HepG2 (cell line): ENCODE results near the gene EHD1. TPM values are rescaled to one million over a fixed set of nuclear protein-coding genes. Genes with fewer than 3 reads are reported as not detected.

ENCODE experiments used
- ATAC-seq: fragments of 200-7000 bp; cut with Tn5 transposase; 3 replicates; pipeline ENCODE4 v1.9.1; 2020; ENCODE audit warnings: mild to moderate bottlenecking, moderate library complexity
- BruUV-seq: library from RNA; stranded (reverse); fragments of 400-500 nt; replicated peaks from 2 replicates; lab custom pipeline; 2021; lab: Mats Ljungman, UMichigan
- CTCF ChIA-PET: fragments of 300-600 bp; formaldehyde crosslinking; extraction: SDS; loops from one replicate; lab custom pipeline; 2021; ENCODE audit warnings: low total read pairs, inconsistent platforms, low intra/inter-chr PET ratio; lab: Yijun Ruan, JAX
- POLR2A ChIA-PET: fragments of 350-600 bp; sonication (Branson Sonifier 250); formaldehyde crosslinking; loops from one replicate; lab custom pipeline; 2020; ENCODE audit warnings: antibody characterized with exemption, inconsistent platforms; lab: Yijun Ruan, JAX
- DNase-seq: peaks from one replicate; pipeline ENCODE4 v3.0.0-alpha.2; 2015; ENCODE audit warnings: low spot score
- FAIRE-seq: peaks from 3 replicates; lab custom pipeline; 2011; peaks lifted over from hg19 to GRCh38; lab: Jason Lieb, UNC
- H2AFZ ChIP-seq: one replicate; pipeline ENCODE4 v1.6.1; 2011; ENCODE audit warnings: low read length, inconsistent platforms
- H3K27ac ChIP-seq: fragments of 300-600 bp; 3 replicates; pipeline ENCODE4 v1.8.0; 2011; ENCODE audit warnings: mixed run types, mild to moderate bottlenecking, mixed read lengths, low read length, inconsistent platforms; ENCODE audit not compliant: insufficient read depth; ENCODE audit errors: extremely low read length
- H3K27me3 ChIP-seq, 2 experiments: fragments of 200-600 bp in 1 of 2; 2 replicates in 1 of 2; 3 replicates in 1 of 2; pipeline versions ENCODE4 v1.6.0 to v1.8.0; 2011; ENCODE audit warnings: low read length in 2 of 2, mild to moderate bottlenecking in 2 of 2, moderate library complexity in 2 of 2, inconsistent platforms in 1 of 2; ENCODE audit not compliant: insufficient read depth in 2 of 2, control insufficient read depth in 1 of 2
- H3K36me3 ChIP-seq, 2 experiments: fragments of 200-600 bp in 1 of 2; replicated peaks in 1 of 2; 2 replicates in 1 of 2; 3 replicates in 1 of 2; pipeline versions ENCODE4 v1.5.1 to v1.8.0; 2011; ENCODE audit warnings: low read length in 2 of 2, inconsistent platforms in 1 of 2; ENCODE audit not compliant: insufficient read depth in 2 of 2, control insufficient read depth in 1 of 2
- H3K4me1 ChIP-seq: 2 replicates; pipeline ENCODE4 v1.5.1; 2012; ENCODE audit warnings: low read length, inconsistent platforms; ENCODE audit not compliant: insufficient read depth
- H3K4me2 ChIP-seq: 2 replicates; pipeline ENCODE4 v1.6.0; 2011; ENCODE audit warnings: low read depth, low read length, inconsistent platforms
- H3K4me3 ChIP-seq, 3 experiments: fragments of 200-600 bp in 1 of 3; sonication (generic), shearing (Covaris generic) in 1 of 3; replicated peaks in 1 of 3; 2 replicates each; pipeline ENCODE4 v1.5.1; 2011 to 2016; ENCODE audit warnings: low read length in 3 of 3, inconsistent platforms in 2 of 3, low read depth in 2 of 3, mild to moderate bottlenecking in 2 of 3, control low read depth in 1 of 3, mixed read lengths in 1 of 3; ENCODE audit not compliant: insufficient read depth in 1 of 3
- H3K79me2 ChIP-seq: one replicate; pipeline ENCODE4 v1.6.1; 2011; ENCODE audit warnings: low read length, inconsistent platforms; ENCODE audit not compliant: insufficient read depth
- H3K9ac ChIP-seq: 2 replicates; pipeline ENCODE4 v1.6.0; 2011; ENCODE audit warnings: mild to moderate bottlenecking, low read depth, low read length, inconsistent platforms; ENCODE audit not compliant: insufficient read depth
- H3K9me3 ChIP-seq: 2 replicates; pipeline ENCODE4 v1.5.1; 2012; ENCODE audit warnings: mild to moderate bottlenecking, low read length
- H4K20me1 ChIP-seq: 2 replicates; pipeline ENCODE4 v1.6.0; 2011; ENCODE audit warnings: inconsistent platforms, mild to moderate bottlenecking, low read length, moderate library complexity; ENCODE audit not compliant: insufficient read depth
- CHD4 ChIP-seq: fragments of 200-600 bp; sonication (generic); IDR thresholded peaks from 2 replicates; pipeline ENCODE4 v1.7.0; 2017; ENCODE audit warnings: mild to moderate bottlenecking, low read length, borderline replicate concordance
- GMEB1 ChIP-seq: sonication (generic); formaldehyde crosslinking; IDR thresholded peaks from 2 replicates; pipeline ENCODE4 v1.5.1; 2020; ENCODE audit warnings: missing genetic modification reagents, mild to moderate bottlenecking, borderline replicate concordance
- HIC2 ChIP-seq: sonication (generic); formaldehyde crosslinking; IDR thresholded peaks from 2 replicates; pipeline ENCODE4 v1.9.0; 2022; ENCODE audit warnings: low read depth, missing genetic modification reagents
- MED13 ChIP-seq: sonication (generic); formaldehyde crosslinking; IDR thresholded peaks from 2 replicates; pipeline ENCODE4 v1.5.0; 2020; ENCODE audit warnings: missing genetic modification reagents
- MXD3 ChIP-seq: IDR thresholded peaks from 2 replicates; pipeline ENCODE4 v1.6.1; 2016; ENCODE audit warnings: mild to moderate bottlenecking, missing biosample characterization, missing genetic modification reagents
- NCOA5 ChIP-seq: sonication (generic); formaldehyde crosslinking; IDR thresholded peaks from 2 replicates; pipeline ENCODE4 v1.4.0; 2020; ENCODE audit warnings: missing genetic modification reagents
- NFIC ChIP-seq: IDR thresholded peaks from 2 replicates; pipeline ENCODE4 v1.6.1; 2012; ENCODE audit warnings: mild to moderate bottlenecking, low read length, inconsistent platforms
- NR2C2 ChIP-seq: sonication (generic); formaldehyde crosslinking; IDR thresholded peaks from 2 replicates; pipeline ENCODE4 v1.4.0; 2020; ENCODE audit warnings: missing genetic modification reagents, mild to moderate bottlenecking, moderate library complexity, borderline replicate concordance
- PLSCR1 ChIP-seq: sonication (generic); formaldehyde crosslinking; IDR thresholded peaks from 2 replicates; pipeline ENCODE4 v1.5.0; 2020; ENCODE audit warnings: missing genetic modification reagents, mild to moderate bottlenecking, borderline replicate concordance
- POLR2AphosphoS5 ChIP-seq: IDR thresholded peaks from 2 replicates; pipeline ENCODE4 v1.6.1; 2012; ENCODE audit warnings: low read depth, low read length
- RXRA ChIP-seq: sonication (generic); formaldehyde crosslinking; IDR thresholded peaks from 2 replicates; pipeline ENCODE4 v1.5.1; 2020; ENCODE audit warnings: missing genetic modification reagents
- ZBTB20 ChIP-seq: sonication (generic); formaldehyde crosslinking; IDR thresholded peaks from 2 replicates; pipeline ENCODE4 v1.8.1; 2023; ENCODE audit warnings: missing genetic modification reagents, low read depth, mild to moderate bottlenecking, borderline replicate concordance
- ZKSCAN1 ChIP-seq: fragments of 150-350 bp; IDR thresholded peaks from 2 replicates; pipeline ENCODE4 v1.6.1; 2014; ENCODE audit warnings: low read length
- ZNF274 ChIP-seq: sonication (generic); formaldehyde crosslinking; IDR thresholded peaks from 2 replicates; pipeline ENCODE4 v1.5.1; 2020; ENCODE audit warnings: mild to moderate bottlenecking, missing genetic modification reagents
- ZNF446 ChIP-seq: sonication (generic); formaldehyde crosslinking; IDR thresholded peaks from 2 replicates; pipeline ENCODE4 v1.5.0; 2020; ENCODE audit warnings: mild to moderate bottlenecking, missing genetic modification reagents
- ZNF552 ChIP-seq: sonication (generic); formaldehyde crosslinking; IDR thresholded peaks from 2 replicates; pipeline ENCODE4 v1.9.0; 2022; ENCODE audit warnings: missing genetic modification reagents, mild to moderate bottlenecking, borderline replicate concordance
- ZNF564 ChIP-seq: sonication (generic); formaldehyde crosslinking; IDR thresholded peaks from 2 replicates; pipeline ENCODE4 v1.8.1; 2023; ENCODE audit warnings: mild to moderate bottlenecking, missing genetic modification reagents
- ZNF784 ChIP-seq: sonication (generic); formaldehyde crosslinking; IDR thresholded peaks from 2 replicates; pipeline ENCODE4 v1.5.1; 2020; ENCODE audit warnings: missing genetic modification reagents, mild to moderate bottlenecking, borderline replicate concordance
- whole genome bisulfite sequencing: methylation state at CpG from one replicate; pipeline ENCODE4 v1.1.6; 2017; ENCODE audit warnings: low lambda C conversion rate; 5-methylcytosine and 5-hydroxymethylcytosine counted together
- in situ Hi-C: cut with HindIII; loops from 2 replicates; pipeline ENCODE4 v1.10.0; 2017; ENCODE audit warnings: low pct_unique_long_range_greater_than_20kb; ENCODE audit not compliant: extremely low pct_ligation_motif_present
- intact Hi-C: fragments of 100-400 bp; cut with micrococcal nuclease; formaldehyde crosslinking; loops from one replicate; pipeline ENCODE4 v1.10.0; 2022; ENCODE audit not compliant: unreplicated experiment
- polyA plus RNA-seq, 8 experiments: library from polyadenylated mRNA; depleted of rRNA in 3 of 8; stranded (reverse) in 7 of 8; unstranded in 1 of 8; fragments of >200 nt; fragmentation: Illumina TruSeq in 4 of 8; extraction: Trizol in 4 of 8; gene quantifications; 2 replicates each; pipeline versions ENCODE4 v1.2.1 to v1.2.3, GENCODE V29; 2011 to 2016; ENCODE audit warnings: low read depth in 4 of 8, missing spikeins in 1 of 8, mixed read lengths in 1 of 8; ENCODE audit not compliant: insufficient read depth in 1 of 8
- total RNA-seq, 5 experiments: library from RNA; depleted of rRNA; stranded (reverse); fragments of >200 nt; fragmentation: Illumina TruSeq; extraction: Trizol; gene quantifications; 2 replicates each; pipeline ENCODE4 v1.2.3, GENCODE V29; 2016; ENCODE audit warnings: low read depth in 1 of 5

EHD1 gene
- total and polyA plus RNA-seq, 2 of the 13 experiments (the other 11 are each of a cell fraction or from before 2014, with no cell fraction given), result 23.6 to 26.6 TPM

DNA sequence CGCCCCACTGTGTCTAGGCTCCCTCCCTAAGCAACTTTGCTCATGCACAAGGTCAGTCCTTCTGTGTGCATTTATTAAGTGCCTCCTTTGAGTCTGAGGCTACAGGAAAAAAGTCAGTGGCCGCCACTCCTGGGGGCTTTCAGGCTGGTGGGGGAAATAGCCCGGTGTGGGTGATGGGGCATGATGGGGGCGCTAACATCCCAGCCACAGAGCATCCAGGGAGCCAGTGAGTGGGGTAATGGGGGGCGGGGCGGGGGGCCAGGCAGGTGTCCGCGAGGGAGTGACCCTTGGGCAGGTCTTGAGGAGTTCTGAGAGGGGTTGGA lies 9.9 kb upstream of the EHD1 start (continued):
- TF ChIP-seq ZNF784 (CRISPR knock-in tag) (no peak), MED13 (CRISPR knock-in tag) (no peak), NR2C2 (0 out of 2 replicates have a peak, but pooled peaks have one; percentile 15), ZKSCAN1 (no peak), ZBTB20 (no peak), ZNF446 (no peak), CHD4 (no peak), POLR2AphosphoS5 (peak; percentile 7; the same call in 1 of the 2 replicates), PLSCR1 (CRISPR knock-in tag) (no peak)
- TF ChIP-seq, all 625 proteins: peak for 16

GRCh38 chr11:64887757-64888405 lies 9.5 kb upstream of the EHD1 start:
- Histone ChIP-seq H3K27ac (peak overlapping the region; percentile 67), H3K9ac (peak overlapping the region; percentile 58), H3K4me3 (peak overlapping the region; percentile 19 to 76 (median 42)), H3K79me2 (peaks cover 24% of the 10 kb centered on the region), H3K4me1 (peaks cover 90% of the 10 kb centered on the region), H3K27me3 (no peaks in the 10 kb centered on the region; a peak in 1 of 5 replicates), H2AFZ (no peak overlapping the region), H3K4me2 (peak overlapping the region; percentile 98), H3K36me3 (no peaks in the 10 kb centered on the region), H3K9me3 (no peaks in the 10 kb centered on the region), H4K20me1 (peaks cover 10% of the 10 kb centered on the region; the same call in 1 of the 2 replicates)
- intact Hi-C loops, result loop anchor here (2.0 kb wide), 1 partner anchor 17 kb away; no protein-coding TSS in a partner anchor
- CTCF ChIA-PET, result interaction anchor here (1.5 kb wide), 1 partner anchor 41 kb away, joined by 16 read pairs; no protein-coding TSS in a partner anchor
- 0% methylated on average over 4 of the region's 34 CpGs for WGBS
- peak; percentile 28 for FAIRE-seq
- in situ Hi-C loops, result no loop called here
- DNase-seq, result peak; percentile 46
- ATAC-seq, result peak; percentile 63
- no TSS peak for BruUV-seq
- POLR2A ChIA-PET, result interaction anchor here (0.7 to 11.5 kb wide), 12 partner anchors 11 to 374 kb away, joined by 3 to 132 read pairs (median 8); partner anchors contain the start of genes BATF2, EHD1, GPHA2 and POLA2
- 0 out of 2 replicates have a peak, but pooled peaks have one; percentile 29 for TF ChIP-seq ZNF274
- TF ChIP-seq GMEB1 (CRISPR knock-in tag), result peak; percentile 53; the same call in 1 of the 2 replicates
- TF ChIP-seq MXD3, result peak; percentile 59
- TF ChIP-seq NCOA5 (CRISPR knock-in tag), result 0 out of 2 replicates have a peak, but pooled peaks have one; percentile 14
- no peak for TF ChIP-seq NFIC
- no peak for TF ChIP-seq ZNF564 (CRISPR knock-in tag)
- 0 out of 2 replicates have a peak, but pooled peaks have one; percentile 68 for TF ChIP-seq RXRA (CRISPR knock-in tag)
- no peak for TF ChIP-seq ZNF552
- TF ChIP-seq HIC2 (CRISPR knock-in tag), result peak; percentile 36; the same call in 1 of the 2 replicates
